Upper lobe of right lung (tissue), 1 donor: ENCODE data around the gene INMT. TPM values are rescaled to one million over a fixed set of nuclear protein-coding genes. Genes with fewer than 3 reads are reported as not detected.
A peak's percentile ranks its signal among the peaks of the same experiment; 100 is the strongest.

Source experiments
- ATAC-seq: fragments of 200-7000 bp; cut with Tn5 transposase; one replicate; pipeline ENCODE4 v1.9.1; 2020; ENCODE audit warnings: mild to moderate bottlenecking, moderate library complexity
- DNase-seq: peaks from one replicate; pipeline ENCODE4 v3.0.0-alpha.2; 2020
- H3K27ac ChIP-seq: fragments of 200-600 bp; one replicate; pipeline ENCODE4 v1.8.0; 2022
- H3K27me3 ChIP-seq: fragments of 200-600 bp; one replicate; pipeline ENCODE4 v1.8.0; 2022; ENCODE audit warnings: mild to moderate bottlenecking
- H3K36me3 ChIP-seq: fragments of 200-600 bp; one replicate; pipeline ENCODE4 v1.8.0; 2022
- H3K4me1 ChIP-seq: fragments of 200-600 bp; one replicate; pipeline ENCODE4 v1.8.0; 2022
- H3K4me3 ChIP-seq: fragments of 200-600 bp; one replicate; pipeline ENCODE4 v1.8.0; 2022; ENCODE audit warnings: mild to moderate bottlenecking
- H3K9me3 ChIP-seq: fragments of 200-600 bp; one replicate; pipeline ENCODE4 v1.8.0; 2022
- intact Hi-C: fragments of 100-400 bp; cut with DNase I; formaldehyde crosslinking; loops from one replicate; pipeline ENCODE4 v1.11.0; 2022
- total RNA-seq: library from RNA; stranded (reverse); fragmentation: NEBNext Ultra II Directional; extraction: Animal tissue kit (Norgen Biotek cat#: 25700); gene quantifications from one replicate; pipeline ENCODE4 v1.2.1, GENCODE V29; 2021
- TF ChIP-seq, protein P1 (sequence below): fragments of 200-600 bp; IDR thresholded peaks from one replicate; pipeline ENCODE4 v1.8.0; 2022; ENCODE audit warnings: antibody characterized with exemption
- donor health status: DM: no; HTN: yes; CAD: no; lungs with severe emphysema.

The INMT gene
- total RNA-seq, 1 donor from 2014 or later: 501 TPM

DNA sequence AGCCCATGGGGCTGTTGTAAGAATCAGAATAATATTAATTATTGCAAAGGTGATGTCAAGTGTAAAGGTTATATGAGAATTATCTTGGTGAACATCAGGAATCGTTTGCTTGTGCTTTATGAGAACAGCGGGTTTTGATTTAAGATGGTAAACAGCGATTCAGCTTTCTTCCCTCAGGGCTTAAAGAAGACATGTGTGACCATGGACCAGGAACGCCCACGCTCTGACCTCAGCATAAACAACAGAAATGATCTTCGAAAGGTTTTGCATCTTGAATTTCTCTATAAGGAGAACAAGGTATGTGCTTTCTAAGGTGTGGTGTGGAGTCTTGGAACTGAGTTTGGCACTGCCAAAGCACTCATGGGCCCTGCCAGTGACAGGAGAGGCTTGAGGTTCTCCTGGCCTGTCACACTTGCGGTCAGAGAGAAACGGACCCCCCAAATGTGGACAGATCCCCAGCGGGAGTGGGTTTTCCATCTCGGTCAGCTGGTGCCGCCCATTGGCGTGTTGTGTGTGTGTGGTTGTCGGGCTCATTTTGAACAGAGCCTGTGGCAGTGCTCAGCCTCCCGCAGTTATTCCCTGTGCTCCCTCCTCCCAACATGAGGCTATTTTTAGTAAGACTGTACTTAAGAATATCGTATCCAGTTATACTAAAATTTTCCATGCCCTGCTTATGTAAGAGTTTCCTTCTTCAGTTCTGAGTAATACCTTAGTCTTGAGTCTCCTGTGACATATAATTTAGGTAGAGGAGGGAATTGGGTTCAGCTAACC is 26.5 kb downstream of the INMT start:
- intact Hi-C loops: no loop called here
- no peaks in the 10 kb centered on the region for H3K27me3 ChIP-seq
- no peak overlapping the region for H3K27ac ChIP-seq
- H3K36me3 ChIP-seq: peaks cover 37% of the 10 kb centered on the region
- H3K9me3 ChIP-seq: no peaks in the 10 kb centered on the region
- no peak overlapping the region for H3K4me3 ChIP-seq
- DNase-seq (no peak), ATAC-seq (peak; percentile 14)
- peaks cover 3% of the 10 kb centered on the region for H3K4me1 ChIP-seq
- TF ChIP-seq, protein P1, sequence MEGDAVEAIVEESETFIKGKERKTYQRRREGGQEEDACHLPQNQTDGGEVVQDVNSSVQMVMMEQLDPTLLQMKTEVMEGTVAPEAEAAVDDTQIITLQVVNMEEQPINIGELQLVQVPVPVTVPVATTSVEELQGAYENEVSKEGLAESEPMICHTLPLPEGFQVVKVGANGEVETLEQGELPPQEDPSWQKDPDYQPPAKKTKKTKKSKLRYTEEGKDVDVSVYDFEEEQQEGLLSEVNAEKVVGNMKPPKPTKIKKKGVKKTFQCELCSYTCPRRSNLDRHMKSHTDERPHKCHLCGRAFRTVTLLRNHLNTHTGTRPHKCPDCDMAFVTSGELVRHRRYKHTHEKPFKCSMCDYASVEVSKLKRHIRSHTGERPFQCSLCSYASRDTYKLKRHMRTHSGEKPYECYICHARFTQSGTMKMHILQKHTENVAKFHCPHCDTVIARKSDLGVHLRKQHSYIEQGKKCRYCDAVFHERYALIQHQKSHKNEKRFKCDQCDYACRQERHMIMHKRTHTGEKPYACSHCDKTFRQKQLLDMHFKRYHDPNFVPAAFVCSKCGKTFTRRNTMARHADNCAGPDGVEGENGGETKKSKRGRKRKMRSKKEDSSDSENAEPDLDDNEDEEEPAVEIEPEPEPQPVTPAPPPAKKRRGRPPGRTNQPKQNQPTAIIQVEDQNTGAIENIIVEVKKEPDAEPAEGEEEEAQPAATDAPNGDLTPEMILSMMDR: no peak

DNA sequence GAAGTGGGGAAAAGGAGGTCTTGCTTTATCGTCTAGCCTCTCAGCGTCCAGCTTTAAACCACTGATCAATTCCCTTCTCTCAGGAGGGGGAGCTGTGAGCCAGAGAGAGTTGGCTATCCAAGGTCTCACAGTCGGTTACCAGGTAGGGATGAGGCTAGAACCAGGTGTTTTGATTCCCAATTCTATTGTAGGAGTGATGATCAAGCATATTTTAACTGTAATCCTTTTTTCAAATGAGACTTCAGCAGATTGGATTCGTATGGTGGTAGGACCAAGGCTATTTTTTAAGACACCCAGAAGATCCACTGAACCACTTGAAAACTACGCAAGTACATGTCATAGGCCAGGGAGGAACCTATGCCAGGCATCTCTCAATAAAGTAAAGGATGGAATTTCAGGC is 27.6 kb downstream of the INMT start:
- Histone ChIP-seq H3K4me3 (no peak overlapping the region), H3K9me3 (no peaks in the 10 kb centered on the region), H3K36me3 (peaks cover 48% of the 10 kb centered on the region), H3K27me3 (no peaks in the 10 kb centered on the region), H3K27ac (no peak overlapping the region), H3K4me1 (peaks cover 3% of the 10 kb centered on the region)
- ATAC-seq (no peak), DNase-seq (no peak)
- intact Hi-C loops: no loop called here
- TF ChIP-seq, protein P1: no peak

DNA sequence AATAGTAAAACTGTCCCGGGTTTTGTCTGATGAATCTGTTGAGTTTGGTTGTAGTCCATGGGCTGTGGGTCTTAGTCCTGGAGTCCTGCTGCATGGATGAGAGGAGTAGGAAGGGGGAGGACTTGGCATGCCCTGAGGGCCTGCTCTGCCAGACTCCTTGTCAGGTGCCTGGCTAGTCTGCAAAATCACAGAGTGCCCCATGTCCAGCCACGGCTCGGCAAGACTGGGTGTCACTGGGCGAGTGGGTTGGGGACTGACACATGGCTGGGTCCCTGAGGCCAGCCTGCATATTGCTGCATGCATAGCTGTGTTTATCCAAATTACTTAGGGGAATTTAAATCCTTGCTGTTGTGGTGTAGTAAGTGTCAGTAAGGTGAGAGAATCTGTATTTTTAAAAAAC is 29.0 kb downstream of the INMT start:
- no peaks in the 10 kb centered on the region for H3K4me1 ChIP-seq
- TF ChIP-seq, protein P1: no peak
- no peak overlapping the region for H3K27ac ChIP-seq
- no peak for DNase-seq
- H3K4me3 ChIP-seq: no peak overlapping the region
- H3K9me3 ChIP-seq: no peaks in the 10 kb centered on the region
- H3K36me3 ChIP-seq: peaks cover 55% of the 10 kb centered on the region
- ATAC-seq: no peak
- H3K27me3 ChIP-seq: no peaks in the 10 kb centered on the region
- intact Hi-C loops: no loop called here

DNA sequence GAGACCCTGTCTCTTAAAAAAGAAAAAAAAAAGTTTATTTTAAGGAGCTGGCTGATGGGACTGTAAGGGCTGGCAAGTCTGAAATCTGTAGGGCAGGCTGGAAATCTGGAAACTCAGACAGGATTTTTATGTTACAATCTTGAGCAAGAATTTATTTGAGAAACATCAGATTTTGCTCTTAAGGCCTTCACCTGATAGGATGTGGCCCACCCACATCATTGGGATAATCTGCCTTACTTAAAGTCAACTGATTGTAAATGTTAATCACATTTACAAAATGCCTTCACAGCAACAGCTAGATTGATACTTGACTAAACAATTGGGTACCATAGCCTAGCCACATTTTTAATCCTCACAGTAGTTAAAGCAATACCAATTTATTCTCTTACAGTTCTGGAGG is 30.8 kb downstream of the INMT start:
- TF ChIP-seq, protein P1: no peak
- peaks cover 63% of the 10 kb centered on the region for H3K36me3 ChIP-seq
- DNase-seq (no peak), ATAC-seq (no peak)
- H3K27me3 ChIP-seq: no peaks in the 10 kb centered on the region
- no peak overlapping the region for H3K27ac ChIP-seq
- no peaks in the 10 kb centered on the region for H3K4me1 ChIP-seq
- no peak overlapping the region for H3K4me3 ChIP-seq
- intact Hi-C loops: no loop called here
- no peaks in the 10 kb centered on the region for H3K9me3 ChIP-seq

DNA sequence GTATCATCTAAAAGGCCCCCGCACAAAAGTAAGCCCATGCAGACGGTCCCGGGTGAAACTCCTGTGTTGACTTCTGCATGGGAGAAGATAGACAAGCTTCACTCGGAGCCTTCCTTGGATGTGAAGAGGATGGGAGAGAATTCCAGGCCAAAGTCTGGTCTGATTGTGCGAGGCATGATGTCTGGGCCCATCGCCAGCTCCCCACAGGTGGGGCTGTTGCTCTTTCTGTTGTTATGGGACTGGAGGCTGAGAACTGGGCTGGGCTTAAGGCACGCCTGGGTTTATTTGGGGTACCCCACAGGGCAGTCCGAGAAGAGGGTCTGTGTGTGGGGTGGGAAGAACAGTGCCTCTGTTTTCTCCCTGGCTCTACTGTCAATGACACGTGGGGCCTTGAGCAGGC is 33.9 kb downstream of the INMT start:
- ATAC-seq: no peak
- TF ChIP-seq, protein P1: no peak
- Histone ChIP-seq H3K4me1 (no peaks in the 10 kb centered on the region), H3K27ac (no peak overlapping the region), H3K36me3 (peaks cover 50% of the 10 kb centered on the region), H3K4me3 (no peak overlapping the region), H3K9me3 (no peaks in the 10 kb centered on the region), H3K27me3 (no peaks in the 10 kb centered on the region)
- intact Hi-C loops: no loop called here
- DNase-seq: no peak
